ENCODE data around the gene NKX1-2.
A peak's percentile ranks its signal among the peaks of the same experiment; 100 is the strongest.

The NKX1-2 gene

GRCh38 chr10:124482876-124483275, 33.0 kb upstream of the NKX1-2 start:
- peaks cover 13% of the 10 kb centered on the region for H3K36me3 Mint-ChIP-seq
- no peak overlapping the region for H3K4me3 Mint-ChIP-seq
- DNase-seq, result no peak
- H3K4me1 Mint-ChIP-seq, result no peaks in the 10 kb centered on the region
- CTCF ChIA-PET, result no interaction called here
- H3K9me3 Mint-ChIP-seq, result peaks cover 6% of the 10 kb centered on the region
- no peak overlapping the region for H3K27ac Mint-ChIP-seq
- H3K27me3 Mint-ChIP-seq, result no peaks in the 10 kb centered on the region

GRCh38 chr10:124482236-124482800, 32.5 kb upstream of the NKX1-2 start:
- CTCF ChIA-PET, result no interaction called here
- DNase-seq, result no peak
- H3K9me3 Mint-ChIP-seq, result peaks cover 6% of the 10 kb centered on the region
- H3K27me3 Mint-ChIP-seq, result no peaks in the 10 kb centered on the region
- H3K27ac Mint-ChIP-seq, result no peak overlapping the region
- H3K36me3 Mint-ChIP-seq, result peaks cover 12% of the 10 kb centered on the region
- H3K4me1 Mint-ChIP-seq, result no peaks in the 10 kb centered on the region
- H3K4me3 Mint-ChIP-seq, result no peak overlapping the region

GRCh38 chr10:124481717-124482116, 31.9 kb upstream of the NKX1-2 start:
- no peak overlapping the region for H3K4me3 Mint-ChIP-seq

GRCh38 chr10:124480860-124481259, 31.0 kb upstream of the NKX1-2 start:
- Mint-ChIP-seq H3K27me3 (no peaks in the 10 kb centered on the region), H3K4me3 (no peak overlapping the region), H3K4me1 (no peaks in the 10 kb centered on the region), H3K36me3 (peaks cover under 1% of the 10 kb centered on the region), H3K9me3 (no peaks in the 10 kb centered on the region), H3K27ac (no peak overlapping the region)
- CTCF ChIA-PET, result no interaction called here
- no peak for DNase-seq

More at GRCh38 chr10:124481717-124482116, 31.9 kb upstream of the NKX1-2 start:
- DNase-seq, result no peak
- Mint-ChIP-seq H3K27me3 (no peaks in the 10 kb centered on the region), H3K27ac (no peak overlapping the region), H3K9me3 (peaks cover 3% of the 10 kb centered on the region), H3K4me1 (no peaks in the 10 kb centered on the region), H3K36me3 (peaks cover 7% of the 10 kb centered on the region)
- CTCF ChIA-PET, result no interaction called here

GRCh38 chr10:124478515-124478914, 28.7 kb upstream of the NKX1-2 start:
- Mint-ChIP-seq H3K27me3 (no peaks in the 10 kb centered on the region), H3K4me1 (no peaks in the 10 kb centered on the region), H3K4me3 (no peak overlapping the region), H3K9me3 (no peaks in the 10 kb centered on the region), H3K36me3 (no peaks in the 10 kb centered on the region), H3K27ac (no peak overlapping the region)
- DNase-seq, result no peak
- CTCF ChIA-PET, result no interaction called here

- no peaks in the 10 kb centered on the region for H3K27me3 Mint-ChIP-seq
- CTCF ChIA-PET, result no interaction called here
- DNase-seq, result no peak
- no peak overlapping the region for H3K4me3 Mint-ChIP-seq
- no peaks in the 10 kb centered on the region for H3K36me3 Mint-ChIP-seq
- H3K4me1 Mint-ChIP-seq, result no peaks in the 10 kb centered on the region
- H3K27ac Mint-ChIP-seq, result no peak overlapping the region
- H3K9me3 Mint-ChIP-seq, result no peaks in the 10 kb centered on the region
These were observed 28.0 kb upstream of the NKX1-2 start for GRCh38 chr10:124477614-124478363.

- H3K27ac Mint-ChIP-seq, result no peak overlapping the region
- H3K4me1 Mint-ChIP-seq, result no peaks in the 10 kb centered on the region
- CTCF ChIA-PET, result no interaction called here
- no peaks in the 10 kb centered on the region for H3K9me3 Mint-ChIP-seq
- no peaks in the 10 kb centered on the region for H3K27me3 Mint-ChIP-seq
- H3K36me3 Mint-ChIP-seq, result no peaks in the 10 kb centered on the region
- no peak overlapping the region for H3K4me3 Mint-ChIP-seq
- no peak for DNase-seq
These were observed 26.3 kb upstream of the NKX1-2 start for GRCh38 chr10:124476043-124476725.

GRCh38 chr10:124474514-124475070, 24.8 kb upstream of the NKX1-2 start:
- no peaks in the 10 kb centered on the region for H3K4me1 Mint-ChIP-seq
- CTCF ChIA-PET, result no interaction called here
- no peaks in the 10 kb centered on the region for H3K27me3 Mint-ChIP-seq
- no peak overlapping the region for H3K27ac Mint-ChIP-seq
- peaks cover 1% of the 10 kb centered on the region for H3K36me3 Mint-ChIP-seq
- no peak overlapping the region for H3K4me3 Mint-ChIP-seq
- no peaks in the 10 kb centered on the region for H3K9me3 Mint-ChIP-seq
- DNase-seq, result no peak

GRCh38 chr10:124473070-124473469, 23.2 kb upstream of the NKX1-2 start:
- Mint-ChIP-seq H3K27me3 (no peaks in the 10 kb centered on the region), H3K4me3 (no peak overlapping the region), H3K9me3 (no peaks in the 10 kb centered on the region), H3K4me1 (no peaks in the 10 kb centered on the region), H3K27ac (no peak overlapping the region), H3K36me3 (peaks cover 1% of the 10 kb centered on the region)
- DNase-seq, result no peak
- CTCF ChIA-PET, result interaction anchor here (1.3 kb wide), 1 partner anchor 477 kb away, joined by 3 read pairs; no protein-coding TSS in a partner anchor

- Mint-ChIP-seq H3K27me3 (no peaks in the 10 kb centered on the region), H3K27ac (no peak overlapping the region), H3K4me3 (no peak overlapping the region), H3K36me3 (peaks cover 1% of the 10 kb centered on the region), H3K9me3 (no peaks in the 10 kb centered on the region), H3K4me1 (peaks cover under 1% of the 10 kb centered on the region)
- CTCF ChIA-PET, result interaction anchor here (0.6 to 1.3 kb wide), 3 partner anchors 52 to 476 kb away, joined by 3 read pairs; no protein-coding TSS in a partner anchor
- DNase-seq, result no peak
These were observed 22.2 kb upstream of the NKX1-2 start for GRCh38 chr10:124472071-124472470.

GRCh38 chr10:124470544-124471434, 21.0 kb upstream of the NKX1-2 start:
- no peaks in the 10 kb centered on the region for H3K9me3 Mint-ChIP-seq
- H3K4me1 Mint-ChIP-seq, result peaks cover 7% of the 10 kb centered on the region
- no peak overlapping the region for H3K4me3 Mint-ChIP-seq
- peaks cover 3% of the 10 kb centered on the region for H3K36me3 Mint-ChIP-seq
- DNase-seq, result no peak
- CTCF ChIA-PET, result interaction anchor here (0.6 kb wide), 1 partner anchor 14 kb away, joined by 3 read pairs; no protein-coding TSS in a partner anchor
- no peaks in the 10 kb centered on the region for H3K27me3 Mint-ChIP-seq
- H3K27ac Mint-ChIP-seq, result peak overlapping the region; percentile 73

- DNase-seq, result no peak
These were observed 20.2 kb upstream of the NKX1-2 start for GRCh38 chr10:124469956-124470484.

GRCh38 chr10:124468624-124469023, 18.8 kb upstream of the NKX1-2 start:
- H3K4me3 Mint-ChIP-seq, result no peak overlapping the region
- peaks cover 27% of the 10 kb centered on the region for H3K4me1 Mint-ChIP-seq
- no peak overlapping the region for H3K27ac Mint-ChIP-seq
- peaks cover 13% of the 10 kb centered on the region for H3K36me3 Mint-ChIP-seq
- H3K9me3 Mint-ChIP-seq, result no peaks in the 10 kb centered on the region
- CTCF ChIA-PET, result interaction anchor here (1.7 kb wide), 1 partner anchor 16 kb away, joined by 4 read pairs; no protein-coding TSS in a partner anchor
- DNase-seq, result no peak
- no peaks in the 10 kb centered on the region for H3K27me3 Mint-ChIP-seq

More at GRCh38 chr10:124469956-124470484, 20.2 kb upstream of the NKX1-2 start:
- Mint-ChIP-seq H3K27ac (no peak overlapping the region), H3K36me3 (peaks cover 5% of the 10 kb centered on the region), H3K4me1 (peaks cover 15% of the 10 kb centered on the region), H3K27me3 (no peaks in the 10 kb centered on the region), H3K4me3 (no peak overlapping the region), H3K9me3 (no peaks in the 10 kb centered on the region)
- CTCF ChIA-PET, result interaction anchor here (0.6 kb wide), 1 partner anchor 13 kb away, joined by 3 read pairs; no protein-coding TSS in a partner anchor

Measured in activated naive CD4-positive, alpha-beta T cell treated with anti-CD3 and anti-CD28 coated beads, Interleukin-2, amount 10 ng/mL, durations not matched to agents 7 days and 5 days (primary cell).